HG02571 (cell line): ENCODE data around the gene PGAM5.
"Not testable (repeated sequence)": the region's sequence is repeated elsewhere in the genome, so short reads cannot be mapped to it uniquely, and the experiment has no call there.

Experiments
- ATAC-seq: cut with Tn5 transposase; IDR thresholded peaks from one replicate; pipeline ENCODE4 v1.9.1; 2021; ENCODE audit warnings: mild to moderate bottlenecking, moderate library complexity; ENCODE audit not compliant: unreplicated experiment

PGAM5 gene

GRCh38 chr12:132687211-132688164 is 23.2 kb upstream of the PGAM5 start, which contains the start of the genes POLE and PXMP2:
Gene POLE (minus strand): TSS chr12:132687342. CDS start chr12:132687315, 27 bp downstream.
Gene PXMP2 (plus strand): TSS chr12:132687587. CDS start chr12:132687671, 84 bp downstream.
- peak; percentile 94 for ATAC-seq

- no peak for ATAC-seq
Observed at GRCh38 chr12:132689227-132689626, 21.4 kb upstream of the PGAM5 start.

- no peak for ATAC-seq
Observed at GRCh38 chr12:132690112-132690511, 20.5 kb upstream of the PGAM5 start.

GRCh38 chr12:132692030-132692429 is 18.6 kb upstream of the PGAM5 start:
- ATAC-seq, result not testable (repeated sequence)

GRCh38 chr12:132694888-132695287 is 15.8 kb upstream of the PGAM5 start:
- ATAC-seq, result not testable (repeated sequence)

- ATAC-seq, result no peak
Observed at GRCh38 chr12:132695431-132695830, 15.2 kb upstream of the PGAM5 start.

GRCh38 chr12:132698341-132698740 is 12.3 kb upstream of the PGAM5 start:
- no peak for ATAC-seq

- ATAC-seq, result no peak
Observed at GRCh38 chr12:132700212-132700822, 10.3 kb upstream of the PGAM5 start.

GRCh38 chr12:132702640-132703039 is 8.0 kb upstream of the PGAM5 start:
- no peak for ATAC-seq

GRCh38 chr12:132703641-132704040 is 7.0 kb upstream of the PGAM5 start:
- ATAC-seq, result no peak

- no peak for ATAC-seq
Observed at GRCh38 chr12:132707241-132707640, 3.4 kb upstream of the PGAM5 start.

GRCh38 chr12:132708150-132708549 is 2.5 kb upstream of the PGAM5 start:
- no peak for ATAC-seq

- peak; percentile 21 for ATAC-seq
Observed at GRCh38 chr12:132710043-132710404, 618 bp upstream of the PGAM5 start.

- peak; percentile 17 for ATAC-seq
Observed at GRCh38 chr12:132711080-132711843, 620 bp downstream of the PGAM5 start.

GRCh38 chr12:132713123-132713522 is 2.5 kb downstream of the PGAM5 start:
- no peak for ATAC-seq

GRCh38 chr12:132715874-132716273 is 5.2 kb downstream of the PGAM5 start:
- ATAC-seq, result no peak

- ATAC-seq, result no peak
Observed at GRCh38 chr12:132716356-132716755, 5.7 kb downstream of the PGAM5 start.

- no peak for ATAC-seq
Observed at GRCh38 chr12:132717011-132717410, 6.4 kb downstream of the PGAM5 start.

GRCh38 chr12:132717531-132718387 is 7.1 kb downstream of the PGAM5 start:
- no peak for ATAC-seq

- no peak for ATAC-seq
Observed at GRCh38 chr12:132718644-132719043, 8.0 kb downstream of the PGAM5 start.
